ENCODE measurements around the gene NRL.

Gene NRL

GRCh38 chr14:24131549-24131966, 16.8 kb upstream of the NRL start:
- H3K4me3 ChIP-seq (ENCODE audit: low read length) = no peak overlapping the region
- DNase-seq (ENCODE audit: low read depth) = no peak
- TF ChIP-seq CTCF (IDR thresholded peaks at IDR 0.05; ENCODE audit: insufficient read depth, low read depth, low read length, missing control alignments) = no peak

- H3K4me3 ChIP-seq (ENCODE audit: low read length) = no peak overlapping the region
- DNase-seq (ENCODE audit: low read depth) = no peak
- no peak for TF ChIP-seq CTCF (IDR thresholded peaks at IDR 0.05; ENCODE audit: insufficient read depth, low read depth, low read length, missing control alignments)
Observed at GRCh38 chr14:24130717-24131548, 16.2 kb upstream of the NRL start.

- no peak for DNase-seq (ENCODE audit: low read depth)
- no peak for TF ChIP-seq CTCF (IDR thresholded peaks at IDR 0.05; ENCODE audit: insufficient read depth, low read depth, low read length, missing control alignments)
- no peak within 1 kb of the TSS for H3K4me3 ChIP-seq (ENCODE audit: low read length)
Observed at GRCh38 chr14:24130380-24130716, 15.6 kb upstream of the NRL start, which contains the start of gene FITM1. FITM1 (plus strand) TSS chr14:24130659; CDS start chr14:24131564, 905 bp downstream.

- no peak for DNase-seq (ENCODE audit: low read depth)
- no peak overlapping the region for H3K4me3 ChIP-seq (ENCODE audit: low read length)
- no peak for TF ChIP-seq CTCF (IDR thresholded peaks at IDR 0.05; ENCODE audit: insufficient read depth, low read depth, low read length, missing control alignments)
Observed at GRCh38 chr14:24129410-24129998, 14.8 kb upstream of the NRL start.

GRCh38 chr14:24127673-24128072, 12.9 kb upstream of the NRL start:
- TF ChIP-seq CTCF (IDR thresholded peaks at IDR 0.05; ENCODE audit: insufficient read depth, low read depth, low read length, missing control alignments) = no peak
- no peak for DNase-seq (ENCODE audit: low read depth)
- no peak overlapping the region for H3K4me3 ChIP-seq (ENCODE audit: low read length)

- no peak overlapping the region for H3K4me3 ChIP-seq (ENCODE audit: low read length)
- no peak for TF ChIP-seq CTCF (IDR thresholded peaks at IDR 0.05; ENCODE audit: insufficient read depth, low read depth, low read length, missing control alignments)
- DNase-seq (ENCODE audit: low read depth) = no peak
Observed at GRCh38 chr14:24126939-24127338, 12.2 kb upstream of the NRL start.
